HG03571 (cell line): ENCODE data around the gene NIN.

Experiments used
- ATAC-seq: cut with Tn5 transposase; IDR thresholded peaks from one replicate; pipeline ENCODE4 v1.9.1; 2021; ENCODE audit not compliant: unreplicated experiment

NIN gene

DNA sequence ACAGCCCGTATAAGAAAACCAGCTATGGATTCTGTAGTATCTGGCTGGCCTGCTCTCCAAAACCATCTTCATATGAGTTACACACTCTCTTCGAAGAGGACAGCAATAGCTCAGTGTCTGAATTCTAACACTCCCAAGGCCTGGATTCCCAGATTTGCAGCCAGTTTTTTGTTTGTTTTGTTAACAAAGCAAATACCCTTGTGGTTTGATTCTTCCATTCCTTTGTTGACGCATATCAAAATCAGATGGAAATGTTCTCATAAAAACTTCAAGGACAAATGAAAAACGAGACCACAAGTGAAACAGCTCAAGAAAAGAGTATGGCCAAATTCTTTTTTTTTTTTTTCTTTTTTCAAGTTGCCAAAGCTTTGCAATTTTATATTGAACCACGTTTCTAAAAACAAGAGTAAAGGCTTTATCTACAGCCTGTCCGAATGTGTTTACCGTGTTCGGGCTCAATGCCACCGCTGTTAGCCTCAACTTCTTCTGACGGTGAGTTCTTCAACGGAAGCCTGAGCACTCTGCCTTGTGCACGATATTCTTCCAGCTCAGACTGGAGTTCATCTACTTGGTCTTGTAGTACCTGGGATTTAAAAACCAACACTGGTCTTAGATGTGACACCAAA lies 67.5 kb downstream of the NIN start:
- ATAC-seq, result no peak

DNA sequence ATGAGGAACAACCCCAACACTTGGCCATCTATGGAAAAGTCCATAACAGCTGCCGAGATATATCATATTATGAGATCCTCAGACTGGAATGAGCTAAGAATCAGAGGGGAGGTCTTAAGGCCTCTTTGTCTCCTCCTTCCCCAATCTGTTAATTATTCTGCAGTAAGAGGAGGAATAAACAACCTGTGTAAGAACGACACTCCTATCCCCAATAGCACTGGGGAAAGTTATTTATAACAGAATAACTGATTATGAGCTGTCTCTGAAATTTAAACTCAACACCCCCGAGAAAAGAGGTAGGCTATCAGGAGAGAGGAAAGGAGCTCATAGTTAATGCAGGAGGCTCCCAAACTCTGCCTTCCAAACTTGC lies 68.0 kb downstream of the NIN start:
- ATAC-seq, result no peak

DNA sequence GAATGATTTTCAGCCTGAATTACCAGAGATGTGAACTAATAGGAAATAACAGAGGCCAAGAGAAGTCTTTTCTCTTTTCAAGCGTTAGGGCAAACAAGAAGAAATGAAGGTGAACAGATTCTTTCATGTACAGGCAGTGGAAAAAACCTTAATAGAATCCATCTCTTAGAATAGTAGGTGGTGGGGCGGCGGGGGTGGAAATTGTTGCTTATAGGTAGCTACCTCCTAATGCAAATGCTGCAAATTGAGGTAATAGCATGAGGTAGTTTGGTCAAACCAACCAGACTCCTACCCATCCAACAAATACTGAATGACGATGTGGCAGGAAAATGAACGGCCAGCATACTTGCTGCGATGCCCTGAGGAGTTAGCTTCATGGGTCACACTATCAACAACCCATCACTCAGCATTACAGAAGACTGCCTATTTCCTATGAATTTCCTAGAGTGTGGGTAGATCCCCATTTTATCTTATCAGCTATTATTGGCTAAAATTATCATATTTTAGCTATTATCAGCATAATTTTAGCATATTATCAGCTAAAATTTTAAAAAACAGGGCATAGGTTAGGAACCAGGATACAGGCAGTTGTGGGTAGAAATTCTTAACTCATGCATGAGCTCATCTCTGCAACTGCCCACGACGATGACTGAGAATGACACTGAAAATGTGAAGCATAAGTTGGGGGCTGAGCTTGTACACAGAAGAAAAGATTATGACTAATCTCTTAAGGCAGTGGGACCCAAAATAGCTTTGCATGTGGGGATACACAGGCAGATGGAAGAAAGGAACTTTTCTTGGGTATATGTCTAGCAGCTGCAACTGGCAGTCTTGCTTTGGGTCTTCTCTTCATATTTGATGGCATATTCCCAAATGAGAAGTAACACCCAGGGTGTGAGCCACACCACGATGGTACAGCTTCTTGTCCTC lies 68.7 kb downstream of the NIN start:
- ATAC-seq, result peak; percentile 81

DNA sequence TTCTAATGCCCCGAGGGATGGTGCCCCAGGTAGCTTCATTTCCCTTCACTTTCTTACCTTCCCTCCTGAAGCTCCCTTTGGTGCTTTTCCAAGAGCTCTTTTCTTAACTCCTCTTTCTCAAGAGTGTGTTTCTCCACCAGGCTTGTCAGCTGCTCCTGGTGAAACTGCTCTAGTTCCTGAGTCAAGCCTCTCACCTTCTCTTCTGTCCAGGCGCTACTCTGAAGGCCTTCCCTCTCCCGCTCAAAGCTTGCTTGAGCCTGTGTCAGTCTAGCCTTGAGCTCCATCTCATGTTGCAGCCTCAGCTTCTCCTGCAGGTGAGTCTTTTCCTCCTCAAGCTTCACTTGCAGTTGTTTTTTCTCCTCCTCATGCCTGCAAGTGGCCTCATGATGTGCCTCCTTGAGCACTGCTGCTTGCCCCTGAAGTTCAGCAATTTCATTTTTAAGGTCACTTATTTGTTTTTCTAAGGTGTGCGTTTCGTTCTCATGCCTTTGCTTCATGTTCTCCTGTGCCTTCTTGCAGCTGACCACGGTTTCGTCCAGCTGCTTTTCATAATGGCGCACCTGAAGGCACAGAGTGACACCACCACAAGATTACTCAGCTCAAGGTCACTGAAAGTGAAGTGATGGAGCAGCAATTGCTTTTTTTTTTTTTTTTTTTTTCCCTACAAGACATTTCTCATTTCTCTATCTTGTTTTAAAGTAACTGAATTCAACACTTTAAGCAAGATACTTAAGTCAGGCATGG lies 71.0 kb downstream of the NIN start:
- no peak for ATAC-seq

DNA sequence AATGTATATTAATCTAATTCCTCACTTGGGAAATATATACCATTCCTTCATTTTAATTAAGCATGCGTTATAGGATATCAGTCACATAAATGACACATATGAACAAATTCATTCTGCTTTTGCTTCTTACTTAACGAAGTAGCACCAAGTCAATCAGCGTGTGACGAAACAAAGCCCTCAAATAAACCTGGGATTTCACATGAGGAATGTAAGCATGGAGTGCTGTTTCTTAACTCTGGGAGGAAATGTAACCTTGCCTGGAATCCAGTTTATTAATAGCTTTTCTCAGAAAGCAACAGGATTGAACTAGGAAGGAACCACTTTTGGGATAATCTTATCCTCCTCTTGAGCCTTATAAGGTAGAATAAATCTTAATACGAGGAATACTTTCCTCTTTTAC lies 72.0 kb downstream of the NIN start:
- no peak for ATAC-seq

DNA sequence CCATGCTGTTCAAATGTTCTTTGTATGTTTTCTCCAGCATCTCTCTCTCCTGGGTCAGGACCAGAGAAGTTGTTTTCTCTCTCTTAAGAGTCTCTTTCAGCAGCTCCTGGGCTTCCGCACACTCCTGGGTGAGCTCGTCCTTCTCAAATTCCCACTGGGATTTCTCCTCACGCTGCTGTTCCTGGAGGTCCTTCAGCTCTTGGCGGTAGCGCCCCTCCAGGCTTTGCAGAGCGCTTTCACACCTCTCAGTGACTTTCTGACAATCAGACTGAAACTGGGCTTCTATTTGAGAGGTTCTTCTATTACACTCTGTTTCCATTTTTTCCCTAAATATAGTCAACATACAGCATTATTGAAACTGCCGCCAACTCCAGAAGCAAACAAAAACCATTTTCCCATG lies 72.7 kb downstream of the NIN start:
- no peak for ATAC-seq

DNA sequence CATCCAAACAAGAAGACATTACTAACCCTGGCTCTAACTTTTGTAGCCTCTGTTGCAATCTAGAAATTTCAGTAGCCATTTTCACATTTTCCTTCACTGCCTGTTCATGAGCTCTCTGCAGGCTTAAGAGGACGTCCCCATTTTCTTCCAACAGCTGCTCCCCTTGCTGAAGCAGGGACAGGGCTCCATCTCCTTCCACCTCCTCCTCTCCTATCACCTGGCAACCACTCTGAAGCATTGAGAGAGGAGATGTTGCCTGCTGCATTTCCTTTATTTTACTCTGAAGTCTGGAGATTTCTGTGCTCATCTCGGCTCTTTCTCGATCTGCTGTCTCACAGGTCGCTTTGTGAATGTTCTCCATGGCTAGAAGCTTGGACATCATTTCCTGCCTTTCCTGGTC lies 73.3 kb downstream of the NIN start:
- no peak for ATAC-seq

DNA sequence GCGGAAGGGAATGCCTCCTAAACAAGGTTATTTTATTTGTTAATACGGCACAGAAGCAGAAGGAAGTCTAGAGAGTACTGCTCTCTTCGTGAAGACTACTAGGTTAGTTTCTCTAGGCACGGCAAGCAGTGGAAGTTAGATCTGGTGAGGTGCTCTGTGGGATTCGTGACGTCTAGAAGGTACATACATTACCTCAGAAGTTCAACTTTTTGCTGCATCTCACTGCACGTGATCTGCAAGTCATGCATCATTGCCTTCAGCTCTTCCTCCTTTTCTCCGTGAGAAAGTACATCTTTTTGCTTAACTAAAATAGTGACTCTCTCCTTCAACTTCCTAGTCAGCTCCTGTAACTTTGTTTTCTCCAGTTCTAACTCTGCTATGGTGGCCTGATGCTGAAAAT lies 74.7 kb downstream of the NIN start:
- no peak for ATAC-seq

DNA sequence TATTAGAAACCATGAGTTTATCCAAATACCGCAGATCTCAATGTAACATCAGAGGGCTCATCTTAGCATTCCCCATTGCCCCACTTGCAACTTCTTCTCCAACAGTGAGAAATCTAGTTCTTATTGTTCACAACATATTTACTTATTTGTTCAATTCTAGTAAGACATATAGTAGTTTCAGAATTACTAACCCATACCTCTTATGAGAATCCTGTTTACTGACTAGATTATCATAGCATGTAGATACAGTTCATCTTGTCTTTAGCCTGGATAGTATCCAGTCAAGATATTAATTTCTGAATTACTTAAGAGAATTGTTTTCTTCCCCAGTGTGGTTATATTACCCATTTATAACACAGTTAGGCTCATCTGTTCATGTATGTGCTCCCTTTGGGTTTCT lies 80.6 kb downstream of the NIN start:
- no peak for ATAC-seq

DNA sequence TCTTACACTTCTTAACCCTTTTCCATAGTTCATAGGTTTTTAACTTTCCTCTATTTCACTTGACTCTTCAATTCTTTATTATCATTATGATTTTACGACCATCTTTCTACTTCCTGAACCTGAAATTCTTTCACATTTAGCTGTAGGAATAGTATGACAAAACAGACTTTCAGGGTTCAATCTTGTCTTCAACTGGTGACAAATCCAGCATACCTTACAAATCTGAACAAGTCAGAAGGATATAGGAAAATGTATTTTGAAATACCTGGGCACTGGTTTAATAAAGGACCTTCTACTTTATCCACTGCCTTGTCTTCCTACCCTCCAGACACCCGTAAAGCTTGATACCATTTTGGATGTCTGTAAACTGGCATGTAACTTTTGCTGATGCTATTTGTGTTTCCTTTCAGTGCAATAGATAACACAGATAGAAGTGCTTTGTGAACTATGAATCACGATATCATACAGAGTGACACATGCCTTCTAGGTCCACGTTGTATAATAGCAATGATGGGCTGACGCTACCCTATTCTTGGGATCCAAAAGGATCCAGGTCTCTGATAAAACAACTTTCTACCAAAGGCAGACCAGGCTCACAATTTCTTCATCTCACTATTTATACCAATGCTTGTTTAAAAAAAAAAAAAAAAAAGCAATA lies 85.4 kb downstream of the NIN start:
- ATAC-seq, result no peak

DNA sequence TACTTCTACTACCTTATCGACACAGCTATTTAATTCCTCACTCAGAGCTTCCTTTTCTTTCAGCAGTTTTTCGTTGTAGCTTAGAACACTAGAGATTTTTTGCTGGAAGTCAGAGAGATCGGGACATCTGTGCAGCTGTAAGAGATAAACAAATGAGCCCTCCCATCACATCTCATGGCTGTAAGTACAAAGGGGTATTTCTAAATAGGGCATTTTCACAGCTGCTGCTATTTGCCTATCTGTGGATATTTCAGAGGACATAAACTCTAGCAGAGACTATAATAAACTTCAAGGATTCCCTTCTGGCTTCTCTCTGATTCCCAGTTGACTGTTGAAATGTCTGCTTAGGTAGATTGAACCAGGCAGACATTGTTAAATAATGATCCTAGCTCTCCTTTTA lies 86.7 kb downstream of the NIN start:
- no peak for ATAC-seq

DNA sequence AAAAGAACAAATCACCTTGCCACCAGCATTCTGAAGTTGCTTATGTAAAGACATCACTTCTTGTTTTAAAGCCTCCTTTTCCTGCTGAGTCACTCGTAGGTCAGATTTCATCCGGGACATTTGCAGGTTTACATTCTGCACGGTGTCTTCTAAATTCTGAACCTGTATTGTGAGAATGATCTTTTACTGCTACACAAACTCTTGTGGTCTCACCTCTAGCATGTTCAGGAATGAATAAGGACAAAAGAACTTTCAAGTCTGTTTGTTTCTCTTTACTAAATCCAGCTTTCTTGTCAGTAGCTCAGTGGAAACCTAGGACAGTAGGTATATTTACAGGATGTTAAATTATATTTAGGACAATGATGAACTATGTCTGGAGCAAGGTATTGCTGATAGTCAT lies 89.4 kb downstream of the NIN start:
- no peak for ATAC-seq

DNA sequence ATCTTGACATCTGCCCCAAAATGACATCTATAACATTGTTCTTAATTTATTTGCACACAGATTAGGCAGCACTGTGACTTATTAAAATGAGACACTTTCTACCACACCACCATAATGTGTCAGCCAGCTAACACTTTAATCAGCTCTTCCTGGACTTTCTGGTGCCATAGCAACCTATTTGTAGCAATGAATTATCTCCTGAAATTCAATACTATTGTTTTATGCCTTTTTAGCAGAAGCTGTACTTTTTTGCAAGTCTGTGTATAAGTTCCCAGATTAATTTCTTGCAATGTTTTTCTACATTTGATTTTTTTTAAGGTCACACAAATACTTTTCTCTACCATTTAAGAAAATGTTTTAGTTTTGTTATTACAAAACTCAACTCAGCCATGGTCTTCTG lies 90.1 kb downstream of the NIN start:
- no peak for ATAC-seq

DNA sequence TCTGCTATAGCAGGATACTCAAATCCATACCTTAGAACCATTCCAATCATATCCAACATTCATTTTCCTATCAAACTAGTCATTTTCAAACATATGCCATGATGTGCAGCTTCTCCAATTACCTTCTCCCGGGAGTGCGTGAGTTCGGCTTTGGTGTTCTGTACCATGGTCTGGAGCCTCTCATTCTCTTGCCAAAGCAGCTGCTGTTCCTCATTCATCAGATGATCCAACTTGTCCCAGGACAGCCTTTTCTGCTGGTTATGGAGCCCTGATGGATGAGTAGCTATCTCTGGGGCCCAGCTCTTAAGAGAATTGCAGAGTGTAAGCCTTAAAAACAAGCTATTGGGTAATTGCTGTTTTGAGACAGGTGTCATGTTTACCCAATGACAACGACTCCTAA lies 91.8 kb downstream of the NIN start:
- no peak for ATAC-seq

DNA sequence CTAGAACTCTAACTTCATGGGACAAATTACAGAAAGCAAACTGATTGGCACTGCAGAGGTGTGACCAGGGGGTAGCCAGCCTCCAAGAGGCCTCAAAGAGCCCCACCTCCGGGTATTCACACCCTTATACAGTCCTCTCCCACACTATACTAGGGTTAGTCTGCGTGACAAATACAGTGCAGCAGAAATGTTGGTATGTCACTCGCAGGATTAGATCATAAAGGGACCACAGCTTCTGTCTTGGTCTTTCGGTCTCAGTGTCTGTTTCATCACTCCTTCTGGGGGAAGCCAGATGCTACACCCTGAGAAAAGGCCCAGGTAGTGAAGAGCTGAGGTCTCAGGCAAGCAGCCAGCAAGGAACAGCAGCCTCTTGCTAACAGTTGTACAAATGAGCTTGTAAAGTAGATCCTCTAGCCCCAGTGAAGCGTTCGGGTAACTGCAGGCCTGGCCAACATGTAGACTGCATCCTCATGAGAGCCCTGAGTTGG lies 94.0 kb downstream of the NIN start:
- ATAC-seq, result peak; percentile 58

DNA sequence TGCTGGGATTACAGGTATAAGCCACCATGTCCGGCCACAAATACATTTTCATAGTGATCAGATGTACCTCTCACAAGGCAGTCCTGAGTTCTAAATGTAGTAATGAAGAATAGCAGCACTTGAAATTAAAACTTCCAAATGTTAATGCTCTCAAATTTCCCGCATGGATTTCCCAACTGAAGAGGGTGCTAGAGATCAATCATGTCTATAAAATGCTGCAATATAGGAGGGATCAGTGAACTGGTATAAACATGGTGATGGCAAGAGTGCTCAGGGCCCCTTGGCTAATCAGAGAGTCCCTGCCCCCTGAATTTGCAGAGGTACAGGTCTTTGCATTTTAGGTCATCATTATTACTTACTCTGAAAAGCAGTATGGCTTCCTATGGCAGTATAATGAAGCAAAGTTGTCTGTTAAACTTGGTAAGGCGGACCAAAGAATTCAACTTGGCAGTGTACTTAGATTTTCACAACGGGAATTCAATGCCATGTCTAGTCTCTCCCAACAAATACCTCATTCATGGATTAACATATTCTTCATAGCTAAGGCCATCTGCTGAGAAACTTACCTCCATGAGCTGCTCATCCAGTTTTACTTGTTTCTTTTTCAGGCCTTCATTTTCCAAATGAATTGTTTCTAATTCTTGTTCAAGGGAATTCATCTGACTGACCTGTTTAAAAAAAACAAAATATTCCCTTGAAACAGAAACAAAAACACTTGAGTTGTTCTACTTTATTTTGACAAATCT lies 95.8 kb downstream of the NIN start:
- ATAC-seq, result no peak

DNA sequence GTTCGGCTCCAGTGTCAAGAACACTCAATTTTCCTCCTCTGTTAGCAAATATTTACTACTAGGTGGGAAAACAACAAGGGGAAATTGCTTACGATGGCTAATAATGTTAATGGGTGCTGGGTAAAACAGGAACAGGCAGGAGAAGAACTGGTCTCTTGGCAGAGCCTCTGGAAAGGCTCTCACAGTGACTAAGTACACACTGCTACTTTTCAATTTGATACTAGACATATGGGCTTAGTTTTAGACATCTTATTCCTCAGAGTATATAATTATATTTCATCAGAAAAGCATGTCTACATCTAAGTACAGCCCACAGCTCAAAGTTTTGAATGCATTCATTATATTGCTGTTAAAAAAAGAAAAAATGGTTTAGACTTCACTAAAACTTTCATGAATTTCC lies 97.5 kb downstream of the NIN start:
- no peak for ATAC-seq

DNA sequence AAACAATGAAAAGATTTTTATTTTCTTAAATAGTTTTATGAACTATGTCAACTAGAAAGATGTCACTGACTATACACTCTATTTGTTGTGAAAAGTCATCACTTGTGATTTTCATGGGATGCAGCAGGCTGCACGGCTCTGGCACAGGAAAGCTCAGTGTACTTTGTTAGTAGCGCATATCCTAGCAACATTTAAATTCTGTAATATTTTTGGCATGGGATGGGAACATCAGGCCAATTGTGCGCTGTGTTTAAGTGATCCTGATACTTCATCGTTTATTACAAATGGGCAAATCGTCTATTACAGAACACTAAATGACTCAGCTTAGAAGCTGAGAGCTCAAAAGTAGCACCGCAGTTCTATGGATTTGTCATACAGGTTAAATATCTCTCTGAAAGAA lies 102.1 kb downstream of the NIN start:
- ATAC-seq, result no peak

DNA sequence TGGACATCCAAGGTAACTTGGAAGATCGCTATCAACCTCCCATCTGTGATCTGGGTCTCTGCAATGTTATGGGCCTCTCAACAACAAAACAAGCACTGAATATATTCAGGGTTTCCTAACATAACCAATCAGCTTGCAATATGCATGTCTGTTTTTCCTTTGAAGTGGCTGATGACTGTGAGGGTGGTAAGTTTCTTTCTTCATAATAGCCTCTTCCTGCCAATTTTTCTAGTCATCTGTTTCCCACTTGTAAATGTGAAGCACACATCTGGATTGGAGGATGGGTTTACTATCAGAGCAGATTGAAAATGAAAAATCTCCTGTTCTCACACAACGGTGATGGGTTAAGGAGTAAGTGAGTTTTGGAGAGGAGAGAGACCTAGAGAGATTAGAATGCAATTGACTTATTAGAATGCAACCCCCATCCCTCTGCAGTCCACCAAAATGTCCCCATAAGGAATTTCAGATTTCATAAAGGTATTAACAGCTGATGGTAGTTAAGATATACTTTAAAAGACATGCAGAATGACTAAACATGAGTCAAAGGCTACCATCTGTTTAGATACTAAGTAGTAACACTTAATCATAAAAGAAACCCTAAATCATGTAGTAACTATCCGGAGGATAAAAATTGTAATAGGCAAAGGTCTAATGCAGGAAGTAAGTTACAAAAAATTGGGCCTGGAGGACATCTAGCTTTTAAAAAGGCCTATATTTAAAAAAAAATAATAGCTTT lies 104.4 kb downstream of the NIN start:
- no peak for ATAC-seq

DNA sequence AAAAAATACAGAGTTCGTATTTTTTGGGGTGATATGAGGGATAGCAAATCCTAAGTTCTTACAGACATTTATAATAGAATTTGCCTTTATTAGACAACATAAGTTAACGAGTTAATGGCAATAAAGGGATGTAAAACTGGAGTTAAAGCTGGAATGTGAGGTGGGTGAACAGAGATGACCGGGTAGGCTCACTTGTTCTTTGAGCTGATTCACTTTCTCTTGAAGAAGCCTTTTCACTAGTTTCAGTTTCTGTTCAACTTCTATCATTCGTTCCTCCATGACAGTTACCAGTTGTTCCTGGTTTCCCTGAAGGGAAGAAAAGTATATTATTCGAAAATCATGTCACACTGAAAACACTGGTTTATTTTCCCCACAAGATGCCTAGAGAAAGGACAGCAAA lies 105.2 kb downstream of the NIN start:
- ATAC-seq, result no peak
